CD4-positive, alpha-beta T cell (primary cell): ENCODE measurements around the gene TYSND1. TPM values are rescaled to one million over a fixed set of nuclear protein-coding genes. Genes with fewer than 3 reads are reported as not detected.

ENCODE experiments used
- ATAC-seq: fragments of 200-7000 bp; cut with Tn5 transposase; one replicate; pipeline ENCODE4 v1.10.0; 2022; ENCODE audit warnings: mild to moderate bottlenecking; ENCODE audit not compliant: poor library complexity
- CTCF ChIA-PET: fragments of 350-600 bp; sonication (Branson Sonifier 250); formaldehyde crosslinking; loops from one replicate; lab custom pipeline; 2021; ENCODE audit warnings: antibody characterized with exemption, inconsistent platforms; lab: Charles Lee
- POLR2A ChIA-PET: fragments of 350-600 bp; sonication (Branson Sonifier 250); formaldehyde crosslinking; loops from one replicate; lab custom pipeline; 2021; ENCODE audit warnings: antibody characterized with exemption, inconsistent platforms; lab: Charles Lee
- DNase-seq, 14 experiments: peaks; one replicate each; pipeline ENCODE4 v3.0.0-alpha.2; 2013 to 2020; ENCODE audit warnings: mixed read lengths in 2 of 14
- H3K27ac ChIP-seq, 2 donors: one replicate each; pipeline versions ENCODE4 v1.5.1 to v1.7.0; 2013; ENCODE audit warnings: low read length in 2 of 2, low read depth in 1 of 2, mild to moderate bottlenecking in 1 of 2
- H3K27me3 ChIP-seq, 2 experiments: 1 replicate in 1 of 2; 2 replicates in 1 of 2; pipeline versions ENCODE4 v1.6.1 to v1.7.0; 2013; ENCODE audit warnings: low read length in 2 of 2, control low read depth in 1 of 2, mild to moderate bottlenecking in 1 of 2, moderate library complexity in 1 of 2; ENCODE audit not compliant: insufficient read depth in 2 of 2, control insufficient read depth in 1 of 2
- H3K36me3 ChIP-seq: one replicate; pipeline ENCODE4 v1.6.1; 2013; ENCODE audit warnings: low read length, control low read depth; ENCODE audit not compliant: insufficient read depth
- H3K4me1 ChIP-seq: one replicate; pipeline ENCODE4 v1.6.1; 2013; ENCODE audit warnings: low read length, control low read depth; ENCODE audit not compliant: insufficient read depth
- H3K4me3 ChIP-seq: one replicate; pipeline ENCODE4 v1.5.1; 2013; ENCODE audit warnings: mild to moderate bottlenecking, low read length, moderate library complexity
- H3K9me3 ChIP-seq, 2 experiments: 1 replicate in 1 of 2; 2 replicates in 1 of 2; pipeline versions ENCODE4 v1.6.1 to v1.7.0; 2013; ENCODE audit warnings: low read length in 2 of 2, mild to moderate bottlenecking in 2 of 2, control low read depth in 1 of 2, moderate library complexity in 1 of 2; ENCODE audit not compliant: control insufficient read depth in 1 of 2, insufficient read depth in 1 of 2
- H3K27ac Mint-ChIP-seq: one replicate; pipeline ENCODE4 v1.8.0; 2020; ENCODE audit warnings: mixed read lengths
- H3K27me3 Mint-ChIP-seq: one replicate; pipeline ENCODE4 v1.8.0; 2021; ENCODE audit warnings: mixed read lengths
- H3K36me3 Mint-ChIP-seq: one replicate; pipeline ENCODE4 v1.8.0; 2021; ENCODE audit warnings: low read depth, mixed read lengths
- H3K4me1 Mint-ChIP-seq: one replicate; pipeline ENCODE4 v1.8.0; 2021; ENCODE audit warnings: low read depth, mixed read lengths
- H3K4me3 Mint-ChIP-seq: one replicate; pipeline ENCODE4 v1.8.0; 2020; ENCODE audit warnings: mild to moderate bottlenecking, mixed read lengths
- H3K9me3 Mint-ChIP-seq: one replicate; pipeline ENCODE4 v1.8.0; 2020; ENCODE audit warnings: mixed read lengths
- intact Hi-C, 2 experiments: fragments of 100-400 bp; cut with DNase I in 1 of 2; cut with micrococcal nuclease in 1 of 2; formaldehyde crosslinking; loops; one replicate each; pipeline versions ENCODE4 v1.15.1 to v1.9.0; 2023 to 2025; cut with DNase I, micrococcal nuclease
- total RNA-seq, 174 experiments: library from RNA in 2 of 174; stranded (reverse) in 2 of 174; gene quantifications; one replicate each; pipeline ENCODE4 v1.2.3 and lab custom pipeline; 2021 to 2026
- TF ChIP-seq, protein P1 (sequence below): fragments of 200-600 bp; IDR thresholded peaks from one replicate; pipeline ENCODE4 v1.8.0; 2022; ENCODE audit warnings: antibody characterized with exemption, mild to moderate bottlenecking

The TYSND1 gene
- total RNA-seq, 2 experiments from 2014 or later, result 12.6 to 13.0 TPM

DNA sequence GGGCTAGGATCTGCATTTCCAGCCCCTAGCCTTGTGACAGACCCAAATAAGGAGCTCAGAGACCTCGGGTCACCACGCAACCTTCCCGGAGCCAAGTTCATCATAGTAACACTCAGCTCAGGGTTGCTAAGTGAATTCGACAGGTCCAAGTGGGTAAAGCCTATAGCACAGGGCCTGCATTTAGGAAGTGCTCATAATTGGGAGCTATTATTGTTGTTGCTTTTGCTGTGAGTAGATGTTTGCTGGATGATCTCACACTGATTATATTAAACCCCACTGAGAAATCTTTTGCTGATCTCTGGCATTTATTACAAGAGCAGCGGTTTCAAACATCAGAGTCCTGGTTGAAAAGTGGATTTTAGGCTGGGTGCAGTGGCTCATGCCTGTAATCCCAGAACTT, 44.1 kb upstream of the TYSND1 start:
- Mint-ChIP-seq H3K9me3 (no peaks in the 10 kb centered on the region), H3K36me3 (no peaks in the 10 kb centered on the region), H3K27me3 (no peaks in the 10 kb centered on the region), H3K4me3 (no peak overlapping the region), H3K27ac (no peak overlapping the region), H3K4me1 (no peaks in the 10 kb centered on the region)
- Histone ChIP-seq H3K27ac (no peak overlapping the region), H3K36me3 (no peaks in the 10 kb centered on the region), H3K27me3 (no peaks in the 10 kb centered on the region), H3K9me3 (no peaks in the 10 kb centered on the region), H3K4me3 (no peak overlapping the region), H3K4me1 (no peaks in the 10 kb centered on the region)
- TF ChIP-seq, protein P1, sequence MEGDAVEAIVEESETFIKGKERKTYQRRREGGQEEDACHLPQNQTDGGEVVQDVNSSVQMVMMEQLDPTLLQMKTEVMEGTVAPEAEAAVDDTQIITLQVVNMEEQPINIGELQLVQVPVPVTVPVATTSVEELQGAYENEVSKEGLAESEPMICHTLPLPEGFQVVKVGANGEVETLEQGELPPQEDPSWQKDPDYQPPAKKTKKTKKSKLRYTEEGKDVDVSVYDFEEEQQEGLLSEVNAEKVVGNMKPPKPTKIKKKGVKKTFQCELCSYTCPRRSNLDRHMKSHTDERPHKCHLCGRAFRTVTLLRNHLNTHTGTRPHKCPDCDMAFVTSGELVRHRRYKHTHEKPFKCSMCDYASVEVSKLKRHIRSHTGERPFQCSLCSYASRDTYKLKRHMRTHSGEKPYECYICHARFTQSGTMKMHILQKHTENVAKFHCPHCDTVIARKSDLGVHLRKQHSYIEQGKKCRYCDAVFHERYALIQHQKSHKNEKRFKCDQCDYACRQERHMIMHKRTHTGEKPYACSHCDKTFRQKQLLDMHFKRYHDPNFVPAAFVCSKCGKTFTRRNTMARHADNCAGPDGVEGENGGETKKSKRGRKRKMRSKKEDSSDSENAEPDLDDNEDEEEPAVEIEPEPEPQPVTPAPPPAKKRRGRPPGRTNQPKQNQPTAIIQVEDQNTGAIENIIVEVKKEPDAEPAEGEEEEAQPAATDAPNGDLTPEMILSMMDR, result no peak
- DNase-seq (no peak), ATAC-seq (no peak)
- POLR2A ChIA-PET, result no interaction called here
- intact Hi-C loops, result no loop called here
- CTCF ChIA-PET, result no interaction called here

DNA sequence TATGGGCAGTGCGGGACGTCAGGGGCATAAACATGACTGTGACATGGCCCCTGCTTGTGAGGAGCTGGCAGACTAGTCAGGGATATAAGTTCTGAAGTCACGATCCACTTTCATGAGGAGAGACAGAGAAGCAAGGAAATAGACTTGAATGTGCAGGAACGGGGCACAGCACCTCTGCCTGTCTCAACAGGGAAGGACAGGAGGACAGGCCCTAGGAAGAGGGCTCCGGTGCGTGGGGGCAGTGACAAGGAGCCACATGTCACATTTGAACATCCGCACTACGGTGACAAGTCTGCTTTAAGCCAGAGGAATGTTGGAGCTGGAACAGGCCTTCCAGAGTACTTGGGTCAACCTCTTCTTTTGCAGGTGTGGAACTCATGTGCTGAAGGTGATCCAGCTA, 43.6 kb upstream of the TYSND1 start:
- intact Hi-C loops, result no loop called here
- POLR2A ChIA-PET, result no interaction called here
- TF ChIP-seq, protein P1, result no peak

DNA sequence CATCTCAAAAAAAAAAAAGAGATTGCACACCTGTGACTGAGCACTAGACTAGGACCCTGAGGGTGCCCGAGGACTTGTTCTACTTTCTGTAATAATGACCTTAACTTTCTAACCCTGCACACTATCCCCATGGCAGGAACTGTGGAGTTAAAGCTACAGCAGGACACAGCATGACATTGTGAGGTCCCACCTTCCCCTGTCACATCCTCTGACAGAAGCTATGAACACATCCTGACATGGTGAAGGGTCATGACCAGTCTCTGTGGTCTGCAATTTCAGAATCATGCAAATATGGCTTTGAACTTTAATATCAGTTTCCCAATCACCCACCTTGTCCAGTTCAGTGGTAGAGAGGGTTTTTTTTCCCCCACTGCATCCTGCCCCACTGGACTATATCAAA, 42.3 kb upstream of the TYSND1 start:
- ATAC-seq, result no peak
- H3K4me1 Mint-ChIP-seq, result no peaks in the 10 kb centered on the region

More for the DNA sequence above, 43.6 kb upstream of the TYSND1 start:
- Mint-ChIP-seq H3K27me3 (no peaks in the 10 kb centered on the region), H3K4me3 (no peak overlapping the region), H3K36me3 (no peaks in the 10 kb centered on the region), H3K9me3 (no peaks in the 10 kb centered on the region), H3K27ac (no peak overlapping the region), H3K4me1 (no peaks in the 10 kb centered on the region)
- CTCF ChIA-PET, result no interaction called here
- ATAC-seq, result no peak
- Histone ChIP-seq H3K27me3 (no peaks in the 10 kb centered on the region), H3K4me1 (no peaks in the 10 kb centered on the region), H3K36me3 (no peaks in the 10 kb centered on the region), H3K4me3 (no peak overlapping the region), H3K27ac (no peak overlapping the region), H3K9me3 (no peaks in the 10 kb centered on the region)
- no peak for DNase-seq

More for the DNA sequence above, 42.3 kb upstream of the TYSND1 start:
- TF ChIP-seq, protein P1, result no peak
- H3K27me3 ChIP-seq, result no peaks in the 10 kb centered on the region
- H3K36me3 ChIP-seq, result no peaks in the 10 kb centered on the region
- DNase-seq, result no peak
- Mint-ChIP-seq H3K27me3 (no peaks in the 10 kb centered on the region), H3K4me3 (no peak overlapping the region), H3K36me3 (no peaks in the 10 kb centered on the region), H3K9me3 (no peaks in the 10 kb centered on the region), H3K27ac (no peak overlapping the region)
- intact Hi-C loops, result no loop called here
- ChIA-PET CTCF (no interaction called here), POLR2A (interaction anchor here (0.6 kb wide), 1 partner anchor 9 kb away, joined by 3 read pairs; no protein-coding TSS in a partner anchor)
- H3K9me3 ChIP-seq, result no peaks in the 10 kb centered on the region
- H3K4me1 ChIP-seq, result no peaks in the 10 kb centered on the region
- no peak overlapping the region for H3K4me3 ChIP-seq
- no peak overlapping the region for H3K27ac ChIP-seq
